GM13976 (cell line): ENCODE results near the gene GOLT1A.

Experiments used
- DNase-seq: peaks from one replicate; pipeline ENCODE4 v3.0.0; 2012; ENCODE audit warnings: low spot score
- in situ Hi-C: fragments of 300-500 bp; cut with MboI; formaldehyde crosslinking; loops from one replicate; pipeline ENCODE4 v1.12.0; 2022; ENCODE audit warnings: low sequenced_read_pairs, mixed read lengths, inconsistent platforms; ENCODE audit not compliant: unreplicated experiment
- TF ChIP-seq, protein P1 (sequence below): IDR thresholded peaks from 2 replicates; pipeline ENCODE4 v1.5.1; 2012; ENCODE audit warnings: borderline replicate concordance, mild to moderate bottlenecking; ENCODE audit not compliant: insufficient read depth; ENCODE audit errors: extremely low read depth, missing control alignments, control extremely low read depth

GOLT1A gene

DNA sequence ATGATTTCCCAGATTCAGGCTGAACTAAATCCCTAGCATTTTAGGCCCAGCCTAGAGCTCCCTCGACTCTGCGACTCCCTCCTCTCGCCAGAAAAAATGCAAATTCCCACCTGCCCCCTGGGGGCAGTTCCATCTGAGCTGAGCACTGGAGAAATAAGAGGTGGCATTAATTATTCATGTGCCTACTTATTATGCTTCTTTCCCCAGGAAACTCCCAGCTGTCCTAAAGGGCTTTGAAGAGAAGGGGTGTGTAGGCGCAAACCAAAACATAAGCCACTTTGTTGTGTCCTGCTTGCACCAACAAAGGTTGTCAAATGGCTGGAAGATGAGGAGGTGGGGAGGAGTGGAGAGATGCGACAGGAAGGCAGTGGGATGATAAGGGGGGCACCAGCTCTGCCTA lies 41.4 kb upstream of the GOLT1A start:
- TF ChIP-seq, protein P1, sequence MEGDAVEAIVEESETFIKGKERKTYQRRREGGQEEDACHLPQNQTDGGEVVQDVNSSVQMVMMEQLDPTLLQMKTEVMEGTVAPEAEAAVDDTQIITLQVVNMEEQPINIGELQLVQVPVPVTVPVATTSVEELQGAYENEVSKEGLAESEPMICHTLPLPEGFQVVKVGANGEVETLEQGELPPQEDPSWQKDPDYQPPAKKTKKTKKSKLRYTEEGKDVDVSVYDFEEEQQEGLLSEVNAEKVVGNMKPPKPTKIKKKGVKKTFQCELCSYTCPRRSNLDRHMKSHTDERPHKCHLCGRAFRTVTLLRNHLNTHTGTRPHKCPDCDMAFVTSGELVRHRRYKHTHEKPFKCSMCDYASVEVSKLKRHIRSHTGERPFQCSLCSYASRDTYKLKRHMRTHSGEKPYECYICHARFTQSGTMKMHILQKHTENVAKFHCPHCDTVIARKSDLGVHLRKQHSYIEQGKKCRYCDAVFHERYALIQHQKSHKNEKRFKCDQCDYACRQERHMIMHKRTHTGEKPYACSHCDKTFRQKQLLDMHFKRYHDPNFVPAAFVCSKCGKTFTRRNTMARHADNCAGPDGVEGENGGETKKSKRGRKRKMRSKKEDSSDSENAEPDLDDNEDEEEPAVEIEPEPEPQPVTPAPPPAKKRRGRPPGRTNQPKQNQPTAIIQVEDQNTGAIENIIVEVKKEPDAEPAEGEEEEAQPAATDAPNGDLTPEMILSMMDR: no peak
- in situ Hi-C loops: no loop called here

DNA sequence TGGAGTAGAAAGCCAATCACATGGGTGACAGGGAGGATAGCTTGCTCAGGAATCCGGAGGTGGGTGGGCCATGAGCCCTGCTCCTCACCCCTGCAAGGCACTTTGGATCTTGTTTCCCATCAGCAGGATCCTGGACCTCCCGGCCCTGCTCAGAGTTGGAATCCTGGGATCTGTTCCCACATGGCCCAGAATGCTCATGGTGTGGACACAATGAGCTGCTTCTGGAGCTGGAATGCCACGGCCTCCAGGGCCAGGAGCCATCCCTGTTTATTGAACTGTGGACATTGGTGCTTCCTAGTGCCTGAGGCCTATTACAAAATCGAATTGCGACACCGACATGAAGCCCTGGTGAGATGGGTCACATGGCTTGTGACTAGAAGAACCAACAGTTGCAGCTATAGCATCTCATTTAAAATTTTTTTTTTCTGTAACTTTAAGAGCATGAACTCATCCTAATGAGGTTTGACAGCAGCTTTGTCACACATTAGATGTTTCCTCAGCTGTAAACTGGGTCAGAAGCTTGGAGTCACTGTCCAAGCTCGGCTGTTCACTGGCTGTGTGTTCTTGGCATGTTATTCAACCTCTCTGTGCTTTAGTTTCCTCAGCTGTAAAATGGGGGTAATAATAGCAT lies 40.4 kb upstream of the GOLT1A start:
- DNase-seq: no peak
- in situ Hi-C loops: no loop called here
- TF ChIP-seq, protein P1: no peak

More for the DNA sequence above, 41.4 kb upstream of the GOLT1A start:
- no peak for DNase-seq

- no peak for DNase-seq
- TF ChIP-seq, protein P1: no peak
- in situ Hi-C loops: no loop called here
Observed at GRCh38 chr1:204251926-204252689, 38.3 kb upstream of the GOLT1A start.

- TF ChIP-seq, protein P1: no peak
- no peak for DNase-seq
- in situ Hi-C loops: no loop called here
Observed at GRCh38 chr1:204251286-204251685, 37.5 kb upstream of the GOLT1A start.

DNA sequence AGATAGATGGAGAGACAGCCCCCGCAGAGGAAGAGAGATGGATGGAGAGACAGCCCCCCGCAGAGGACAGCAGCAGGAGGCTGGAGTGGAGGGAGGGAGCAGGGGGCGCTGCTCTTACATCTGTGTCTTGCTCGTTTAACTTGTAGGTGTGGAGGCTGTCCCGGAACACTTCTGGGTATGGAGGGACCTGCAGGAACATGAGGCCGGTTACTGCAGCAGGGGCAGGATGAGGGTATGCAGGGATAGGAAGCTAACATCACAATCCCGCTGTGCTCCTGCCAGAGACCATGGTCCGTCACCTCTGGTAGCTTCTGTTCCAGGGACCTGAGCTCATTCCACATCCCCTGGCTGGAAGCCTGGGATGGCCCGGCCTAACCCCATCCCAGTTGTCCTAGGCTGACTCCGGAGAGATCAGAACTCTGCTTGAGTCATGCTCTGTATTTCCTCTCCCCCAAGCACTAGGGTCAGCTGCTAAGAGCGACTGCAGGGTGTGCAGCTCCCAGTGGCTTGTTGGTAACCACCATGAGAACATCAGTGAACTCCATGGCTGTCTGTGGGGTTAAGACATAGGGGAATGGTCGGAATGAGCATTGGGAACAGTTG lies 36.7 kb upstream of the GOLT1A start:
- in situ Hi-C loops: no loop called here

DNA sequence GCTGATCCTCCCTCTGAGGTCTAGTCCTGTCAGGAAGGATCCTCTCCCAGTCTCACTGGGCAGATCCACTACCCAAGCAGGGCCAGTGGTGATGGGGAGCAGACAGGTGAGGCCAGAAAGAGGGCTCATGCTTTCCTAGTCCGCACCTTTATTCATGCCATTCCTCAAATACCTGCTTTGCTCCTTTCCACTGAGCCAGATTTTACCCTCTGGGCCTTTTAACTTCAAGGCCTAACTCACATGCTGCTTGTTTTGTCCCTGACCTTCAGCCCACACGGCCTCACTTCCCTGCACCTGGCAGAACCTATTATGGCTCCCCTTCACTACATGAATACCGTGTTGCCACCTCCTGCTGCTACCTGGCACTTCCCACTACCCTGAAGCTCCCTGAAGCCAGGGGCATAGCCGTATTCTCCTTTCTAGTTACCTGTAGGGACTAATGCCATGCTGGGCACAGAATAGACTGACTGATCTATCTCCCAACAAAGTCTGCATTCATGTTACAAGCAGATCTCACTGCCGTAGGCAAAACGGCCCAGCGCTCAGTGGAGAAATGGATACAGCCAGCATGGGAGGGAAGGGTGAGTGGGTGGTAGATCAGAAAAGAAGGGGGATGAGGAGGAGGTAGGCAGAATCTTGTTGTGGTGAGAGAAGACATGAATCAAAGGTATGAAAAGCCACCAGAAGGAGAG lies 36.1 kb upstream of the GOLT1A start:
- in situ Hi-C loops: no loop called here
- no peak for DNase-seq
- TF ChIP-seq, protein P1: no peak

More for the DNA sequence above, 36.7 kb upstream of the GOLT1A start:
- DNase-seq: no peak
- TF ChIP-seq, protein P1: no peak
